GM18520 (cell line): ENCODE results near the gene GNG7.
"Not testable (repeated sequence)": the region's sequence is repeated elsewhere in the genome, so short reads cannot be mapped to it uniquely, and the experiment has no call there.

Experiments
- ATAC-seq: cut with Tn5 transposase; IDR thresholded peaks from one replicate; pipeline ENCODE4 v1.9.1; 2021; ENCODE audit not compliant: unreplicated experiment

Gene GNG7

GRCh38 chr19:2678044-2678671, 24.3 kb downstream of the GNG7 start:
- peak; percentile 42 for ATAC-seq

- no peak for ATAC-seq
Measured at GRCh38 chr19:2676823-2677222, 25.7 kb downstream of the GNG7 start.

GRCh38 chr19:2675892-2676291, 26.6 kb downstream of the GNG7 start:
- no peak for ATAC-seq

GRCh38 chr19:2670217-2670616, 32.3 kb downstream of the GNG7 start:
- ATAC-seq = no peak

GRCh38 chr19:2668175-2668763, 34.2 kb downstream of the GNG7 start:
- no peak for ATAC-seq

DNA sequence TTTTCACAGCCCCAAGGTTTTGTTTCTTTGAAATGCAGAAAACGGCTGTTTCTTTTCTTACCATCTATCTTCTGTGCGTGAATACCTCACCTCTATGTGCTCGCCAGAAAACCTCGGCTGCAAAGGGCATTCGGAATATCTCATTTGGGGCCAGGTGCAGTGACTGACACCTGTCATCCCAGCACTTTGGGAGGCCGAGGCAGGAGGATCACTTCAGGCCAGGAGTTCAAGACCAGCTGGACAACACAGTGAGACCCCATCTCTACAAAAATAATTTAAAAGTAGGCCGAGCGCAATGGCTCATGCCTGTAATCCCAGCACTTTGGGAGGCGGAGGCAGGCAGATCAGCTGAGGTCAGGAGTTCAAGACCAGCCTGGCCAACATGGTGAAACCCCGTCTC, 35.1 kb downstream of the GNG7 start:
- not testable (repeated sequence) for ATAC-seq

GRCh38 chr19:2666344-2666994, 36.0 kb downstream of the GNG7 start:
- no peak for ATAC-seq

GRCh38 chr19:2665103-2665502, 37.4 kb downstream of the GNG7 start:
- no peak for ATAC-seq

GRCh38 chr19:2663920-2664571, 38.4 kb downstream of the GNG7 start:
- ATAC-seq = peak; percentile 72

- no peak for ATAC-seq
Measured at GRCh38 chr19:2661615-2662014, 40.9 kb downstream of the GNG7 start.

DNA sequence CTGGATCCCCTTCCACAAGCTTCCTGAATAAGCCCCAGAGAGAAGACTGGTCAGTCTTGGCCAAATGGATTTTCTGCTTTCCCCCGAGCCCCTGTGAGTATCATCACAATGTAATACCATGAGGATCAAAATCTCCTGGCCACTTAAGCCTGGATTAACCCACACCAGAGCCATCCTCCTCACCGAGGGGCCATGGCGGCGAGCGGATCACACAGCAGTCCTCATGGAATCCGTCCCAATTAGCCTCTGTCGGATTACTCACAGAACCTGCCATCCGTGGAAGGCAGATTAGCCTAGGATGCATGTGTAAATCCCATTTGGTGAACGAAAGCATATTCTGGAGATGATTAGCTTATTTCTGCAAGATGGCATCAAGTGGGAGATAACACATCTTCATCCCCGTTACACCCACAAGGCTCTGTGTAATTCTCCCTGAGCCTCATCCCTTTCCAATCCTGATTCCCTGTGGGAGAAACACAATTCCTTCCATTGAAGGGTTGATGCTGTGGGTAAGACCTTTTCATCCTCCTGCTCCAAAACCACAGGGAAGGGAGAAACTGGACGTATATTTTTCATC, 42.5 kb downstream of the GNG7 start:
- no peak for ATAC-seq

GRCh38 chr19:2656533-2656932, 46.0 kb downstream of the GNG7 start:
- no peak for ATAC-seq

DNA sequence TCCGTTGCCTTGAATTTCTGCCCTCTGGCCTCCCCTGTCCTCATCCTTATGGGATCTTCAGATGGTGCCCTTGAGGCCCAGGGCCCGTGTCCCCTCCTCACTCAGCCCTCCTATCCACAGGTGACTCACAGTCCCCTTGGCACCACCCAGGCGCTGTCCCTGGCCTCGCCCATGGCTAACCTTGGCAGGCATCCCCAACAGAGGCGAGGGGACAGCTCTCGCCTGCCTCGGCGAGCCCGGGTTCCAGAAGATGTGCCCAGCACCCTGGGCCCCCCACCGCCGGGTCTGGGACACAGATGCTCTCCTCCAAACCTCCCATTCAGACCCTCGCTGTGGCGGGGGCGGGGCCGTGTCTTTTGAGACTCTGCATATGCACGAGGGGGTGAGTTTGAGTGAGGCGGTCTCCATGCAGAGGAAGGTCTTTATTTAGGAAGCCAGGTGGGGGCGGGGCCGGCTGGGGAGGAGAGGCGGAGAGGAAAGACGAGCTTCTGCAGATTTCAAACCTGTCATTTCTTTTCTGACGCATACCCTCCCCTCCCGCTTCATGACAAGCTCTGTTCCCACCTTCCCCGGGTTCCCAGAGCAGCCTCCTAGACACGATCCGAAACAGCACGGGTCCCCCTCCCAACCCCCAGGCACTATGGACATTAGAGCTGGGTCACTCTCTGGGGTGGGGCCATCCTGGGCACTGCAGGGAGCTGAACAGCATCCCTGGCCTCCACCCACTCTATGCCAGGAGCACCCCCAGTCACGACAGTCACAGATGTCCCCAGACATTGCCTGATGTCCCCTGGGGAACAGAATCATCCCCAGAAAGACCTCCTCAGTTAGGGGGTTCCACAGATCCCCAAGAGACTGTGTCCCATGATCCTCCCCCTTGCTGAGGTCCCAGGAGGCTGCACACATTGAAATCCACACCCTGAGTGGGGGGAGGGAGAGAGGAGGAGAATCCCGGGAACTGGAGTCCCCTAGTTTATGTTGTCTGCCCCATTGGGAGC, 48.5 kb downstream of the GNG7 start:
- ATAC-seq = no peak

GRCh38 chr19:2653218-2653617, 49.3 kb downstream of the GNG7 start:
- no peak for ATAC-seq

- ATAC-seq = no peak
Measured at GRCh38 chr19:2652504-2653099, 49.9 kb downstream of the GNG7 start.

DNA sequence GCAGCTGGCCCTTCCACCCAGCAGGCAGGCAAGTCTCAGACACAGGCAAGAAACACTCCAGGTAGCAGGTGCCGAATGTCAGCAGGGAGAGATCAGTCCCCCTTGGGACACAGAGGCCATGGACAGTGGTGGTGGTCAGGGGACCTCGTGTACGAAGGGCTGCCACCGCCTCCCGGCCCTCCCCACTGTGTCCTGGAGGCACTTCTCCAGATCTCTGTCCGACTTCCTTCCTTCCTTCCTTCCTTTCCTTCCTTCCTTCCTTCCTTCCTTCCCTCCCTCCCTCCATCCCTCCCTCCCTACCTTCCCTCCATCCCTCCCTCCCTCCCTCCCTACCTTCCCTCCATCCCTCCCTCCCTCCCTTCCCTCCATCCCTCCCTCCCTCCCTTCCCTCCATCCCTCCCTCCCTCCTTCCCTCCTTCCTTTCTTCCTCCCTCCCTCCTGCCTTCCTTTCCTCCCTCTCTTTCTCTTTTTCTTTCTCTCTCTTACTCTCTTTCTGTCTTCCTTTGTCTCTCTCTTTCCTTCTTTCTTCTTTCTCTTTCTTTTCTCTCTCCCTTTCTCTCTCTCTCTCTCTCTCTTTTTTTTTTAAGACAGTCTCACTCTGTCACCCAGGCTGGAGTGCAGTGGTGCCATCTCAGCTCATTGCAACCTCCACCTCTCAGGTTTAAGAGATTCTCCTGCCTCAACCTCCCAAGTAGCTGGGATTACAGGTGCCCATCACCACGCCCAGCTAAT, 51.3 kb downstream of the GNG7 start:
- not testable (repeated sequence) for ATAC-seq

GRCh38 chr19:2650515-2650914, 52.0 kb downstream of the GNG7 start:
- no peak for ATAC-seq

- no peak for ATAC-seq
Measured at GRCh38 chr19:2648528-2648937, 54.0 kb downstream of the GNG7 start.

GRCh38 chr19:2648099-2648498, 54.4 kb downstream of the GNG7 start:
- ATAC-seq = no peak
